Skeletal muscle cell (primary cell): Measurements from ENCODE around the gene PLXNA4.
"Not testable (repeated sequence)": the region's sequence is repeated elsewhere in the genome, so short reads cannot be mapped to it uniquely, and the experiment has no call there.

Experiments
- DNase-seq: peaks from one replicate; pipeline ENCODE4 v3.0.0-alpha.2; 2010; ENCODE audit warnings: low read depth
- H3K4me3 ChIP-seq: 2 replicates; pipeline ENCODE4 v1.5.1; 2011; ENCODE audit warnings: low read depth, mild to moderate bottlenecking, control low read depth, low read length, moderate library complexity

The PLXNA4 gene

DNA sequence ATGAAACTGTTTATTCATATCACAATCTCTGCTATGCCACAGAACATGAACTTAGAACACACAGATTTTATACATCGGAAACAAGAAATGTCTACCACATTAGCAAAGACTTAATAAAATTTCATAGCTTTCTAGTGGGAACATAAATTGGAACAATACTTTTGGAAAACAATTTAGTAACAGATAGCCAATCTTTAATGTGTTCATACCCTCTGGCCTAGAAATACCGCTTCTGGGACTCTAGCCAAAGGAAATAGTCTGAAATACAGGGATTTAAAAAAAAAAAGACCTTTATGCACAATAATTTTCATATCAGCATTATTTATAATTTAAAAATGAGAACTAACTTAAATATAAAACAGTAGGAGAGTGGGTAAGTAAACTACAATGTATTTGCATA is 168.5 kb downstream of the PLXNA4 start:
- DNase-seq: no peak
- no peak overlapping the region for H3K4me3 ChIP-seq

DNA sequence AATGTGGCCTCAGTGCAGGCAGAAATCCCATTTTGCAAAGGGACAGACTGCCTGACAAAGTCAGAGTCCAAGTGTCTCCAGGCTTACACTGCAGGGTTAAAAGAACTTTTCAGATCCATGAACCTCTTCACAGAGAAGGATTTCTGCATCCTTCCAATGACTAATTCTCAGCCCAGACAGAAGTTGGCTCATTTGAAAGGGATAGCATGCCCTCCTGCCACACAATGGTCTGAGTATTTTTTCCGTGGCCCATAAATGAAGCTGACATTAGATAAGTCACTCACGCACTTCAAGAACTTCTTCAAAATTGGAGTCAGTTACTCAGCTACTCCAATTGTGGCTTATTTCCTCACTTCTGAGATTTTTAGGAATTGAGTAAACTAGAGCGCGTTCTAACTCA is 170.2 kb downstream of the PLXNA4 start:
- no peak for DNase-seq
- no peak overlapping the region for H3K4me3 ChIP-seq

DNA sequence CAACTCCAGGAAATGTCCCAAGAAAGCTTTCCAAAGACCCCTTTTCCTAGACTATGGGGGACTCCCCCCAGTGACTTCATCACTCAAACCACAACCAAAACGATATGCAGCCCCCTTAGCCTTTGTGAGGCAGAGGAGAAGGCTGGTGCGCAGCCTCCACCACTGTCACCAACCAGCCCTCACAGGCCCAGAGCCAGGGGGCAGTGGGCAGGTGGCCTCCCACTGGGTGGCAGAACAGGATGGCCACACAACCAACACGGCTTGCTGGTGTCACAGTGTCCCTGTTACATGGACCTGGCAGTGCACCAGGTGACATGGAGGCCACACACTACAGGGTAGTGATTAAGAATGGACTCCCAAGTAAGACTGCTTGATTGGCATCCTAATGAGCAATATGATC is 172.0 kb downstream of the PLXNA4 start:
- DNase-seq: no peak
- H3K4me3 ChIP-seq: no peak overlapping the region

DNA sequence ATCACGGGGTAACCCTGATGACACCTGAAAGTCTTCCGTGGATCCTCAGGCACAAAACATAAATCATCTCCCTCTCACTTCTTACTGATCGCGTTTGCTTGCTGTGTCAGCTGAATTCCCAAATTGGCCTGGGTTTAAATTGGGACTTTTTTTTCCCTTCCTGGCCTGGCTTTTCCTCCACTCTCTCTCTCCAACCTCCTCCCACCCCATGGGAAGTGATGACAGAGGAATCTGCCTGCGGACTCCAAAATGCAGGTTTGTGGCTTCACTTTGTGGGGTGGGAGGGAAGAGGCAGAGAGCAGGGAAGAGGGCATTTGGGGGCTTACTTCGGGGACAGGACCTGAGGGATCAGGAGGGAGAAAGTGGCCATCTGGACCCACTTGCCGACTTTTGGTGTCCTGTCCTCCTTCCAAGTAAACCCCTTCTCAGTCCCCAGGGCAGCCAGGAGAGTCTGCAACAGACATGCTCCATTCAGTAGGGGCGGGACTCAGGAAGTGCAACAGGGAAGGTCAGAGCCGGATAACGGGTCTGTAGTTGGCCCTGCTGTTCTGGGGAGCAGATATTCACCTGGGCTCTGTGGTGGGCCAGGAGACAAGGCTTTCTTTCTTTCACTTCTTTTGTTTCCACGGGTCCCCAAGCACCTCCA is 172.7 kb downstream of the PLXNA4 start:
- no peak for DNase-seq
- no peak overlapping the region for H3K4me3 ChIP-seq

- H3K4me3 ChIP-seq: no peak overlapping the region
- no peak for DNase-seq
Measured at GRCh38 chr7:132402751-132403245, 173.5 kb downstream of the PLXNA4 start.

- no peak overlapping the region for H3K4me3 ChIP-seq
- no peak for DNase-seq
Measured at GRCh38 chr7:132402096-132402495, 174.2 kb downstream of the PLXNA4 start.

DNA sequence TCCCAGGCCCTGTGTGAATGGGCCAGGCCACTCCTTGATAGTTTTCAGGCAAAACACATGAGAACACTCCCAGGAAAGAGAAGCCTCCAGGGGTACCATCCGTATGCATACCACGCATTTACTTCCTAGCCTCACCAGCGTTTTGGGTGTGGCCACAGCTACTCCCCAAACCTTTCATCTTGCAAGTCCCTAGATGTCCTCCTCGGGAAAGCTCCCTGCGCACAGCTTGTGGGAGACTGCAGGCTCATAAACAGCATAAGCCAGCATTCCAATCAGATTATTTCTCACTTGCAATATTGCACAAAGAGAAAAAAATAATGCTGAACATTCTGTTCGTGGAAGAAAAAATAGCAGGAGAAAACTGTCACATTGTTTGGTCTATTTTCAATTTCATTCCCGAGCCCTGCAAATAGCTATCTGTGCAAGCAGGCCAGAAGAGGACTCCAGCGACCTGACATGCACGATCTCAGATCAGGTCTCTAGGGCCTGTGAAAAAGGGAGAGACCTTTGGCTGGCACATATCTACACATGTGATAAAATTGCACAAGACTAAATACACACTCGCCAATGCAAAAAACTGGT is 175.6 kb downstream of the PLXNA4 start:
- no peak overlapping the region for H3K4me3 ChIP-seq
- no peak for DNase-seq

DNA sequence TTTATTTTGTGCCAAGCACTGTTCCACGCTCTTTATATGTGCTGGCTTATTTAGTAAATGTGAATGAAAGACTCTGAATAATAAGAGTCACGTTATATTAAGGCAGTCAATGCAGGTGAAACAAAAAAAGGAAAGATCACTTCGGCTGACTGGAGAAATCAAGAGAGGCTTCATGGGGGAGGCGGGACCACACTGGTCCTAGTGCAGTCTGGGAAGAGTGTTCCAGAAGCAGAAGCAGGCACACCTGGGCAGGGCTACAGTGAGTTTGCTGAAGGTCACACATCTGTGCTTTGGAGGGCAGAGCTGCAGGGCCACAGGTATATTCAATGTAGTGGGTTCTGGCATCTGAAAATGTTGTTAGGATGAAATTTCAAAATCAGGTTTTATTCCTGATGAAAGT is 176.9 kb downstream of the PLXNA4 start:
- no peak for DNase-seq
- H3K4me3 ChIP-seq: no peak overlapping the region

DNA sequence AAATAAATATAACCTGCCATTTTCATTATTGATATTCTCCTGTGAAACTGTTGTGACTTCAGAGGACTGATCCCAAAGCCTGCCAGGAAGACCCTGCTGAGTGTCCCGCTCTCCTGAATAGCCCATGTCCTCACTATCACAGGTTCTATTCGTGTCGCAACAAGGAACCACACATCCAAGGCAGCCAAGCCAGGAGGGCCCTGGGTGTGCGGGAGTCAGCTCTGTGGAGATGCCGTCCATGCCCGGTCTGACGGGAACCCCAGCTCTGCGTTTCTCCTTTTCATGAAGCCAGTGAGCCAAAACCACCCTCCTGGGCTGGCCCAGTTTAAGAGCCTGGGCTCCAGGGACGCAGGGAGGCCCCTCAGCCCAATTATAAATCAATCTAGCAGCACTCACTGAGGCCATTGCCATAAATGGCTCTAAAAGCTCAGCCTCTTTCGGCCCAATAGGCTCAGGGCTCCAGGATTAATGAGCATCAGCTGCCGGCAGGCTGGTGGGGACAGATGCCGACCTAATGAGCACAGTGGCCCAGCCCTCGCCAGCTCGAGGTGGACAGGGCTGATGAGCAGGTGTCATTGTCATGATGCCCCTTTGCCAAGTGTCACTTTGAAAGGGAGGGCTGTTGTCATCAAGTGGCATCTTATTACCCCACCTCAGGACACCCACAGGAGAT is 177.9 kb downstream of the PLXNA4 start:
- no peak overlapping the region for H3K4me3 ChIP-seq
- DNase-seq: no peak

DNA sequence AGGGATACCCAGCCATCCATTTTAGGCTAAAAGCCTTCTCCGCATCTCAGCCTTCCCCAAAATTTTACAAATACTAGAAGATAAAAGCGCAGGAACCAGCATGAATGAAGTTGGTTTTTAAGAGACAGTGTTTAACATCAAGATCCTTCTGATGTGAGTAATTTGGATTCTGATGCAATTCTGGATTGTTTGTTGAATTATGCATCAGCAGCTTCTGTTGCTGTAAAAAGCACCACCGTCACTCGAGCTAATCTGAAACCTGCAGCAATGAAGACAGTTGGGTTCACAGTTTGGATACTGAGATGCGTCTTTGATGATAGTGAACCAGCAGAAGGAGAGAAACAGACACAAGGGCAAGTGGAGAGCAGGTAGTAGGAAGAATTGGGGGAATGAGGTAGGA is 179.2 kb downstream of the PLXNA4 start:
- no peak for DNase-seq
- no peak overlapping the region for H3K4me3 ChIP-seq

- H3K4me3 ChIP-seq: no peak overlapping the region
- no peak for DNase-seq
Measured at GRCh38 chr7:132395361-132395760, 180.9 kb downstream of the PLXNA4 start.

- no peak overlapping the region for H3K4me3 ChIP-seq
- DNase-seq: no peak
Measured at GRCh38 chr7:132394283-132395198, 181.7 kb downstream of the PLXNA4 start.

DNA sequence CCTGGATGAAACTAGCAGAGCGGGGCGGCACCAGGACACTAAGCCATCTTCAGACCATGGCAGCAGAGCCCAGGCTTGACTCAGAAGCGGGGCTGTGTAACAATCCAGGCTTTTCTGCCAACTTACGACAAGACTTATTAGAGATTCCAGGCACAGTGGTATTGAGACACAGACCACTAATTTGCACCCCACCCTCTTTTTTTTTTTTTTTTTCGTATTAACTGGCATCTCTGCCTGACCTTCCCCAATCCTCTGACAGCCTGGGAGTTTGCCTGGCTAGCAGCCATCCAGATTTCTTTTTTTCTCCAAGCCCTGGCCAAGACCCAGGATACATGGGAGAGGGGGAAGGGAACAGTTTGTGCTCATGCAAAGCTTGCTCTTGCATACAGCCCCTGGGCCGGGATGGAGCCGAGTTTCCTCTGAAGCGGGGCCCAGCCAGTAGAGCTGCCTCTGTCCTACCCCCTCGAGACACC is 182.4 kb downstream of the PLXNA4 start:
- no peak for DNase-seq
- H3K4me3 ChIP-seq: no peak overlapping the region

- DNase-seq: no peak
Measured at GRCh38 chr7:132392713-132393112, 183.6 kb downstream of the PLXNA4 start.

DNA sequence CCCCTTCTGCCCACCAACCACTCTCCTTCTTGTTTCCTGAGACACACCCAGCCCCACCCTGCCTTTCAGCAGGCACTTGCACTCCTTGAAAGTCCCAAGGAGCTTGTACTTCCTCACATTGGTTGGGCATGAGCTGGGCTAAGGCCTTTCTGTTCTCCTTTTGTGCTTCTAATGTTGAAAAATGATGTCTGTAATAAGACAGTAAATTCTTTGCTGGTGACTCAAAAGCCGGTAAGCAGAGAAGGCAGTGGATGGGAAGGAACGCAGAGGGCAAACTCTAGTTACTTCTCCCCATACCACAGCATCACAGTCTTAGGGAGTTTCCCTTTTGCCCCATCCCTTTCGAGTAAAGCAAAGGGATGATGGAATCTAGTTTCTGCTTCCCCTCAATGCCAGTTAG is 185.6 kb downstream of the PLXNA4 start:
- DNase-seq: no peak
- no peak overlapping the region for H3K4me3 ChIP-seq

More at GRCh38 chr7:132392713-132393112, 183.6 kb downstream of the PLXNA4 start:
- H3K4me3 ChIP-seq: no peak overlapping the region

DNA sequence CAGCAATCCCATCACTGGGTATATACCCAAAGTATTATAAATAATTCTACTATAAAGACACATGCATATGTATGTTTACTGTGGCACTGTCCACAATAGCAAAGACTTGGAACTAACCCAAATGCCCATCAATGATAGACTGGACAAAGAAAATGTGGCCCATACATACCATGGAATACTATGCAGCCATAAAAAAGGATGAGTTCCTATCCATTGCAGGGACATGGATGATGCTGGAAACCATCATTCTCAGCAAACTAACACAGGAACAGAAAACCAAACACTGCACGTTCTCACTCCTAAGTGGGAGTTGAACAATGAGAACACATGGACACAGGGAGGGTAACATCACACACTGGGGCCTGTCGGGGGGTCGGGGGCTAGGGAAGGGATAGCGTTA is 186.2 kb downstream of the PLXNA4 start:
- DNase-seq, H3K4me3 ChIP-seq: not testable (repeated sequence)

DNA sequence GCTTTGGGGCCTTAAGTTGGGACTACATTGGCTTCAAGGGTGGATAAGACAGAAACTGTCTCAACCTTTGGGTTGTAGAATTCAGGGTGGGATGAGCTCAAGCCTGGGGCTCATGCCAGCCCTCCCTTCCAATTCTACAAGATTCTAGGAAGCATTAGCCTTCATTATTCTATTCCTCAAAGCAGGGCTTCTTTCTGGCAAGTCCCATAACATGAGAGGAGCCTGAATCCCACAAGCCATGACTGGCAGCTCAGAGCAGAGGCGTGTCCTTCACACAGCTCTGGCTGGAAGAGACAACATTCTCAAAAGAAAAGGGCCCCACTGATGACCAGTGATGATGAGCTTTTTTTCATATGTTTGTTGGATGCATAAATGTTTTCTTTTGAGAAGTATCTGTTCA is 187.6 kb downstream of the PLXNA4 start:
- DNase-seq: no peak
- H3K4me3 ChIP-seq: no peak overlapping the region

GRCh38 chr7:132387596-132387995 is 188.7 kb downstream of the PLXNA4 start:
- no peak for DNase-seq
- no peak overlapping the region for H3K4me3 ChIP-seq

DNA sequence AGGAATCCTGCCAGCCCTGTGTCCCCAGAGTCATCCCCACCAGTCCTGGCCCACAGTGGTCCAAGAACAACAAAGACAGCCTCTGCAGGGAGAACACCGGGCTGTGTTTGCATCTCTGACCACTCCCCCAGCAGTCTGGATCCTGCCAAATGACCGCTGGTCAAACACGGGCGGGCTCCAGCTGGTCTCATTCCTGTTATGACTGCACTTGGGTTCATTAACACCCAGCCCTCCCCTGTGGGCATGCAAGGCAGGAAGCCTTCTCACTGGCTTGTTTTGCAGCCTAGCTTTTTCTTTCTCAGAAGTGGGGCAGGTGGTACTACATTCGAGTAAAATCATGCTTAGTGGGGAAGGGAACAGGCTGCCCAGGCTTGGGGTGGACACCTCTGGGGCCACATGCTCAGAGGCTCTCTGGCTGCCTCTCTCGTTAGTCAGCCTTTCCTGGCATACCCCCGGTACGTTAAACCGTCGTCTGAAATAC is 190.0 kb downstream of the PLXNA4 start:
- H3K4me3 ChIP-seq: no peak overlapping the region
- DNase-seq: no peak

GRCh38 chr7:132383962-132384361 is 192.3 kb downstream of the PLXNA4 start:
- H3K4me3 ChIP-seq: no peak overlapping the region
- DNase-seq: no peak
